Activated naive CD8-positive, alpha-beta T cell treated with anti-CD3 and anti-CD28 coated beads, Interleukin-2, amount 50 U/mL, for 24 hours (primary cell): ENCODE results near the gene TSR3.

Source experiments
- ATAC-seq: fragments of 150-1000 bp; cut with Tn5 transposase; one replicate; pipeline ENCODE4 v1.10.0; 2021
- DNase-seq: peaks from one replicate; pipeline ENCODE4 v3.0.0; 2021
- H3K27ac Mint-ChIP-seq: one replicate; pipeline ENCODE4 v1.8.0; 2021; ENCODE audit warnings: mild to moderate bottlenecking, mixed read lengths
- H3K27me3 Mint-ChIP-seq: one replicate; pipeline ENCODE4 v1.8.0; 2021; ENCODE audit warnings: mixed read lengths
- H3K36me3 Mint-ChIP-seq: one replicate; pipeline ENCODE4 v1.8.0; 2021; ENCODE audit warnings: low read depth, mixed read lengths
- H3K4me1 Mint-ChIP-seq: one replicate; pipeline ENCODE4 v1.8.0; 2021; ENCODE audit warnings: mixed read lengths
- H3K4me3 Mint-ChIP-seq: one replicate; pipeline ENCODE4 v1.8.0; 2021; ENCODE audit warnings: mild to moderate bottlenecking, moderate library complexity, mixed read lengths
- H3K9me3 Mint-ChIP-seq: one replicate; pipeline ENCODE4 v1.8.0; 2021; ENCODE audit warnings: mixed read lengths

The TSR3 gene

GRCh38 chr16:1340730-1341494 lies 10.8 kb downstream of the TSR3 start:
- Mint-ChIP-seq H3K36me3 (no peaks in the 10 kb centered on the region), H3K27ac (no peak overlapping the region), H3K4me1 (peaks cover 18% of the 10 kb centered on the region), H3K4me3 (no peak overlapping the region), H3K27me3 (peaks cover 1% of the 10 kb centered on the region), H3K9me3 (no peaks in the 10 kb centered on the region)
- no peak for ATAC-seq
- DNase-seq = no peak

GRCh38 chr16:1338855-1339675 lies 12.6 kb downstream of the TSR3 start:
- DNase-seq = no peak
- H3K4me3 Mint-ChIP-seq = no peak overlapping the region
- H3K9me3 Mint-ChIP-seq = no peaks in the 10 kb centered on the region
- ATAC-seq = no peak
- peaks cover 18% of the 10 kb centered on the region for H3K4me1 Mint-ChIP-seq
- H3K36me3 Mint-ChIP-seq = no peaks in the 10 kb centered on the region
- H3K27ac Mint-ChIP-seq = no peak overlapping the region
- H3K27me3 Mint-ChIP-seq = peaks cover 9% of the 10 kb centered on the region

GRCh38 chr16:1338119-1338730 lies 13.5 kb downstream of the TSR3 start:
- peak; percentile 48 for DNase-seq
- no peak for ATAC-seq
- Mint-ChIP-seq H3K9me3 (no peaks in the 10 kb centered on the region), H3K4me1 (peaks cover 14% of the 10 kb centered on the region), H3K27ac (no peak overlapping the region), H3K4me3 (no peak overlapping the region), H3K36me3 (no peaks in the 10 kb centered on the region), H3K27me3 (peaks cover 9% of the 10 kb centered on the region)

GRCh38 chr16:1337486-1337885 lies 14.2 kb downstream of the TSR3 start:
- no peak for ATAC-seq
- no peak for DNase-seq
- H3K4me3 Mint-ChIP-seq = no peak overlapping the region
- H3K36me3 Mint-ChIP-seq = no peaks in the 10 kb centered on the region
- H3K27me3 Mint-ChIP-seq = peaks cover 12% of the 10 kb centered on the region
- H3K9me3 Mint-ChIP-seq = no peaks in the 10 kb centered on the region
- H3K4me1 Mint-ChIP-seq = peaks cover 11% of the 10 kb centered on the region
- H3K27ac Mint-ChIP-seq = no peak overlapping the region

- Mint-ChIP-seq H3K4me1 (peaks cover 9% of the 10 kb centered on the region), H3K27me3 (peaks cover 19% of the 10 kb centered on the region), H3K36me3 (no peaks in the 10 kb centered on the region), H3K9me3 (no peaks in the 10 kb centered on the region), H3K27ac (no peak overlapping the region), H3K4me3 (no peak overlapping the region)
- no peak for ATAC-seq
- no peak for DNase-seq
Observed at GRCh38 chr16:1336619-1337018, 15.1 kb downstream of the TSR3 start.

- no peaks in the 10 kb centered on the region for H3K9me3 Mint-ChIP-seq
- H3K27me3 Mint-ChIP-seq = peaks cover 23% of the 10 kb centered on the region
- ATAC-seq = no peak
- H3K4me1 Mint-ChIP-seq = peaks cover 14% of the 10 kb centered on the region
- DNase-seq = no peak
- no peaks in the 10 kb centered on the region for H3K36me3 Mint-ChIP-seq
- H3K27ac Mint-ChIP-seq = no peak overlapping the region
- H3K4me3 Mint-ChIP-seq = no peak overlapping the region
Observed at GRCh38 chr16:1335996-1336395, 15.7 kb downstream of the TSR3 start.

GRCh38 chr16:1335211-1335971 lies 16.3 kb downstream of the TSR3 start:
- peaks cover 23% of the 10 kb centered on the region for H3K27me3 Mint-ChIP-seq
- H3K4me3 Mint-ChIP-seq = no peak overlapping the region
- no peak overlapping the region for H3K27ac Mint-ChIP-seq
- ATAC-seq (no peak), DNase-seq (no peak)
- H3K4me1 Mint-ChIP-seq = peaks cover 14% of the 10 kb centered on the region
- no peaks in the 10 kb centered on the region for H3K36me3 Mint-ChIP-seq
- H3K9me3 Mint-ChIP-seq = no peaks in the 10 kb centered on the region

GRCh38 chr16:1334739-1335138 lies 16.9 kb downstream of the TSR3 start:
- peaks cover 23% of the 10 kb centered on the region for H3K27me3 Mint-ChIP-seq
- no peaks in the 10 kb centered on the region for H3K36me3 Mint-ChIP-seq
- no peaks in the 10 kb centered on the region for H3K9me3 Mint-ChIP-seq
- no peak for ATAC-seq
- DNase-seq = no peak
- H3K4me3 Mint-ChIP-seq = no peak overlapping the region
- peaks cover 14% of the 10 kb centered on the region for H3K4me1 Mint-ChIP-seq
- H3K27ac Mint-ChIP-seq = no peak overlapping the region

- Mint-ChIP-seq H3K27me3 (peaks cover 23% of the 10 kb centered on the region), H3K4me1 (peaks cover 14% of the 10 kb centered on the region), H3K36me3 (no peaks in the 10 kb centered on the region), H3K27ac (no peak overlapping the region), H3K4me3 (no peak overlapping the region), H3K9me3 (no peaks in the 10 kb centered on the region)
- DNase-seq (no peak), ATAC-seq (no peak)
Observed at GRCh38 chr16:1333854-1334700, 17.6 kb downstream of the TSR3 start.

- H3K4me1 Mint-ChIP-seq = peaks cover 14% of the 10 kb centered on the region
- H3K4me3 Mint-ChIP-seq = peak within 1 kb of the TSS; percentile 53
- H3K36me3 Mint-ChIP-seq = no peaks in the 10 kb centered on the region
- peak; percentile 61 for DNase-seq
- H3K27me3 Mint-ChIP-seq = peaks cover 23% of the 10 kb centered on the region
- ATAC-seq = peak; percentile 35
- H3K9me3 Mint-ChIP-seq = no peaks in the 10 kb centered on the region
- no peak within 1 kb of the TSS for H3K27ac Mint-ChIP-seq
Observed at GRCh38 chr16:1333149-1333812, 18.4 kb downstream of the TSR3 start, which contains the start of gene BAIAP3. Gene BAIAP3 (plus strand): TSS chr16:1333645. CDS start chr16:1338550, 4,905 bp downstream.

GRCh38 chr16:1332618-1333148 lies 19.0 kb downstream of the TSR3 start:
- ATAC-seq = no peak
- Mint-ChIP-seq H3K9me3 (no peaks in the 10 kb centered on the region), H3K27me3 (peaks cover 23% of the 10 kb centered on the region), H3K36me3 (no peaks in the 10 kb centered on the region), H3K27ac (no peak overlapping the region), H3K4me3 (peak overlapping the region; percentile 53), H3K4me1 (peaks cover 14% of the 10 kb centered on the region)
- no peak for DNase-seq

- H3K27ac Mint-ChIP-seq = no peak overlapping the region
- peaks cover 23% of the 10 kb centered on the region for H3K27me3 Mint-ChIP-seq
- DNase-seq (peak; percentile 47), ATAC-seq (no peak)
- H3K9me3 Mint-ChIP-seq = no peaks in the 10 kb centered on the region
- no peaks in the 10 kb centered on the region for H3K36me3 Mint-ChIP-seq
- H3K4me3 Mint-ChIP-seq = peak overlapping the region; percentile 53
- peaks cover 14% of the 10 kb centered on the region for H3K4me1 Mint-ChIP-seq
Observed at GRCh38 chr16:1331712-1332617, 19.7 kb downstream of the TSR3 start.
